GM21529 (cell line): ENCODE measurements around the gene ELL.

Experiments used
- ATAC-seq: cut with Tn5 transposase; IDR thresholded peaks from one replicate; pipeline ENCODE4 v1.9.1; 2021; ENCODE audit not compliant: unreplicated experiment

ELL gene

DNA sequence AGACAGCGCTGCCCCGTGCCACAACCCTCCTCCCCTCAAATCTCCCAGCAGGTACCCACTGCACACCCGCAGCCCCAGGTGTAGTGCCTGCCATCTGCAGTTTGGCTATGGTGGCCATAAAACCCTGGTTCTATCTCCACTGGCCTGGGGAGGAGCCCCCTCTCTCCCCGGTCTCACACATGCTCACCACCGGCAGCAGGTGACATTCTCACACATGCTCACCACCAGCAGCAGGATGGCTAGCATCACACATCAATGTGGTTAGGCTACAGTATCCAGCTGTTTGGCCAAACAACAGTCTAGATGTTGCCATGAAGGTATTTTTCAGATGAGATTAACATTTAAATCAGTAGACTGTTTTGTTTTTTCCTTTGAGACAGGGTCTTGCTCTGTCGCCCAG lies 31.1 kb downstream of the ELL start:
- ATAC-seq, result no peak

GRCh38 chr19:18489627-18490184 lies 32.2 kb downstream of the ELL start:
- no peak for ATAC-seq

DNA sequence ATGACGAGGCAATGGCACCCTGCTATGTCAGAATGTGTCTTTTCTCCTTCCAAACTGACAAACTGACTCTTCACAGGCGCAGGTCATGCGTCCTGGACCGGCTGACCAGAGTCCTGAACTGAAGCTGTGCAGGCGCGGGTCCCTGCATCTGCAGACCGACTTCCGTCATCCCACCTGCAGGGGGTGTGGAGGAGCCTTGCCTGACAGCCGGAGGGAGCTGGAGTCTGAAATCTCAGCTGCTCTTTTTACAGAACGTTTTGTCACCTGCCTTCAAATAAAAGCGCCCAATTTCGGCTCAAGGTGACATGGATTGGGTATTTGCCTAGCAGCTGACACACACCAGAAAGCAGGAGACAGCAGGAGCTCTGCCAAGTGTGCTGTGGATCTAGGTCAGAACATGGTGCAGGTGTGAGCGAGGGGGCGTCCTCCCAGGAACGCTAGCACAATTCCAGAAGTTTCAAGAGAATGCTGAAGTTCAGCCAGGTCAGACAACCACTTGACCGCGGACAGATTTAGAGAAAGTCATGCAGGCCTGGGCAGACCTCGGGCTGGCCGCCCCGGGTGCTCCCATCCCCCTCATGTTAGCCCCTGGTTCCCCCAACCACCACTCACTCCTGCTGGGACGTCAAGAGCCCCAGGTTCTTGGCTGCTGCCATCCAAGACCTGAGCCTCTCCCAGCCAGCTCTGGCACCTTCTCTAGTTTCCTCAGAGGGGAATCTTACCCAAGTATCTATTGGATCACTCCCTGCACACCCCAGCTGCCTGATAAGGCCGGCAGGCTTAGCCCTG lies 32.8 kb downstream of the ELL start:
- no peak for ATAC-seq

- ATAC-seq, result no peak
Observed at GRCh38 chr19:18488403-18488723, 33.5 kb downstream of the ELL start.

- no peak for ATAC-seq
Observed at GRCh38 chr19:18487576-18488402, 34.1 kb downstream of the ELL start.

- no peak for ATAC-seq
Observed at GRCh38 chr19:18486746-18487145, 35.1 kb downstream of the ELL start.

GRCh38 chr19:18484992-18485391 lies 36.9 kb downstream of the ELL start:
- no peak for ATAC-seq

GRCh38 chr19:18483119-18483890 lies 38.6 kb downstream of the ELL start:
- ATAC-seq, result no peak

- ATAC-seq, result no peak
Observed at GRCh38 chr19:18481505-18482222, 40.2 kb downstream of the ELL start.

GRCh38 chr19:18480006-18480691 lies 41.7 kb downstream of the ELL start:
- no peak for ATAC-seq

DNA sequence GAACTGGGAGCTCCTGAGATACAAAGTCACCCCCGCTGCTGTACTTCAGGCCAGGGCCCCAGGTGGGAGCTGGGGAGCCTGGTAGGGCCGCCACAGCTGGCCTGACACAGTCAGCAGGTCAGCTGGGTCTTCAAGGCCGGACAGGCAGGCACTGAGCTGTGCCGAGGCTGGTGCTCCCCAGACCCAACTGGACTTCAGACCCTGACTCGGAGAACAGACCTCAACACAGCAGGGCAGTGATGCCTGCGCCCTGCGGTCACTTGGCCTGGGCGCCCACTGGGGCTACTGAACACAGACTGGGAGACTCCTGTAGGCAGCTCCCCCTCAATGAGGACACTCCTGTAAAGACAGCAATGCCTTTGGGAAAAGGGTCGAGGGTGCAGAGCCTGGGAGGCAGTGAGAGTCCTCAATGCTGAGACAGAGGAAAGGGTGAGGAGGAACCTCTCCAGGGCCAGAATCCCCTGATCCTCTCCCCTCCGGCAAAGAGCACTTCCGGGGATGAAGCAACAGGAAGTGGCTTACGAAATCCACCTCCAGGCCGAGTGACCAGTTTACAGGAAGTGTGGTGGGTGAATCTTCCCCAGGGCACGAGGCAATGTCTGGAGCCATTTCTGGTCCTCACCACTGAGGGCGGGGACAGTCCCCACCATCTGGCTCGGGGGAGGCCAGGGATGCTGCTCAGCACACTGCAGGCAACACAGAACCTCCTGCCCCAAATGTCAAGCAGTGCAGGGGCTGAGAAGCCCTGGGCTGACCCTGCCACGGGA lies 43.1 kb downstream of the ELL start:
- ATAC-seq, result peak; percentile 72

- ATAC-seq, result no peak
Observed at GRCh38 chr19:18477974-18478373, 43.9 kb downstream of the ELL start.

- no peak for ATAC-seq
Observed at GRCh38 chr19:18477042-18477779, 44.7 kb downstream of the ELL start.

DNA sequence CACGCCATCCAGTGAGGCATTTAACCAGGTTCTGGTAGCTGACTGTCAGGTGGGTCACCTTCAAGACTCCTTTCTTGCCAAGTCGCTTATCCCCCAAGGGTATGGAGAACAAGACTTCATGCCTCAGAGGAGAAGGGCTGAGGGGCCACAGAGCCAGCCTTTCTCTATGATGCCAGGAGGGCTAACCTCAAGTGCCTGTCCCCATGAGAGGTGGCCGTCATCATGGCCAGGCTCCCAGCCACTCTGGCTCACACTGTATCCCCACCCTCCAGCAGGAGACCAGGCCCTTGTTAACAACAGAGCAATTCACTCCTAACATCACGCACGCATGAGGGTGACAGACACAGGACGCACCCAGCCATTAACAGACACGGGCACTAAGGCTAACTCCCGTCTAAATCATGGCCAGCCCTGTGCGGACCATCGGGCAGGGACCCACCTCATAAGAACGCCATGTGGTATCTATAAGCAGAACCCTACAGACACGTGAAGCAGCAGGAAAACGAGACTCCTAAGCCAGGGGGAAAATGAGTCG lies 45.3 kb downstream of the ELL start:
- no peak for ATAC-seq

GRCh38 chr19:18475762-18476331 lies 46.0 kb downstream of the ELL start:
- no peak for ATAC-seq

DNA sequence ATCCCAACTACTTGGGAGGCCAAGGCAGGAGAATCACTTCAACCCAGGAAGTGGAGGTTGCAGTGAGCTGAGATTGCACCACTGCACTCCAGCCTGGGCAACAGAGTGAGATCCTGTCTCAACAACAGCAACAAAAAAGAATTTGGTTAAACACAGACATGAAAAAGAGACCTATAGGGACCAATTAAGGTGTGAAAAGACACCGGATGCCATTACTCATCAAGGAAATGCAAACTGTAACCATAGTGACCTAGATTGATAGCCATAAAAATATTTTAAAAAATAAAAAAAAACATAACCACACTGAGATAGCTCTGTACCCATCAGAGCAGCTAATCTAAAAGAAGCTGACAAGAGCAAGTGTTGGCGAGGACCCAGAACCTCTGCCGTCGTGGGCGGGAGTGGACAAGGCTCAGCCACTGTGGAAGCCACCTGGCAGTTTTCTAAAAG lies 46.8 kb downstream of the ELL start:
- ATAC-seq, result no peak

- no peak for ATAC-seq
Observed at GRCh38 chr19:18474366-18474887, 47.4 kb downstream of the ELL start.

GRCh38 chr19:18473706-18474087 lies 48.2 kb downstream of the ELL start:
- ATAC-seq, result no peak
